ENCODE measurements around the gene EPB42. TPM values are rescaled to one million over a fixed set of nuclear protein-coding genes. Genes with fewer than 3 reads are reported as not detected.

The EPB42 gene
- total RNA-seq, 4 donors from 2014 or later: 0.12 to 0.40 TPM; not detected in 2

DNA sequence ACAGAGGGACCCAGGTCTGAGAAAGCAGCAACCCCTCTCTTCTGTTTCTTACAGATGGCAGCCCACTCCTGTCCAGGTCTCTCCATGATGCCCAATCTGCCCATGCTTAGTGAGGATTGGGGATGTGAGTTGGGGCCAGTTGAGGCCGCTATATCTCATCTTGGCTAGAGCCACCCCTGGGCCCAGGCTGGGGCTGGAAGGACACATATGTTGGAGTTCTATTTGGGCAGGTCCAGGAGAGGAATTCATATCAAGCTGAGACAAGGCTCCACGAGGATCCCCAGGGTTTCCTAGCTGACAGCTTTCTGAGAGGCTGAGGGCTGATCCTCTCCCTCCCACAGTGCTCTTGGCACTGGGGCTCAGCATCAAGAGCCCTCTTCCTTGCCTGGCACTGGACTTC lies 34.6 kb upstream of the EPB42 start:
- ATAC-seq: no peak
- Histone ChIP-seq H3K4me3 (no peak overlapping the region), H3K27me3 (peaks cover 9% of the 10 kb centered on the region), H3K9me3 (no peaks in the 10 kb centered on the region), H3K4me1 (no peaks in the 10 kb centered on the region), H3K36me3 (no peaks in the 10 kb centered on the region), H3K27ac (no peak overlapping the region)
- TF ChIP-seq POLR2A (IDR thresholded peaks at IDR 0.05): no peak
- TF ChIP-seq, protein P1, sequence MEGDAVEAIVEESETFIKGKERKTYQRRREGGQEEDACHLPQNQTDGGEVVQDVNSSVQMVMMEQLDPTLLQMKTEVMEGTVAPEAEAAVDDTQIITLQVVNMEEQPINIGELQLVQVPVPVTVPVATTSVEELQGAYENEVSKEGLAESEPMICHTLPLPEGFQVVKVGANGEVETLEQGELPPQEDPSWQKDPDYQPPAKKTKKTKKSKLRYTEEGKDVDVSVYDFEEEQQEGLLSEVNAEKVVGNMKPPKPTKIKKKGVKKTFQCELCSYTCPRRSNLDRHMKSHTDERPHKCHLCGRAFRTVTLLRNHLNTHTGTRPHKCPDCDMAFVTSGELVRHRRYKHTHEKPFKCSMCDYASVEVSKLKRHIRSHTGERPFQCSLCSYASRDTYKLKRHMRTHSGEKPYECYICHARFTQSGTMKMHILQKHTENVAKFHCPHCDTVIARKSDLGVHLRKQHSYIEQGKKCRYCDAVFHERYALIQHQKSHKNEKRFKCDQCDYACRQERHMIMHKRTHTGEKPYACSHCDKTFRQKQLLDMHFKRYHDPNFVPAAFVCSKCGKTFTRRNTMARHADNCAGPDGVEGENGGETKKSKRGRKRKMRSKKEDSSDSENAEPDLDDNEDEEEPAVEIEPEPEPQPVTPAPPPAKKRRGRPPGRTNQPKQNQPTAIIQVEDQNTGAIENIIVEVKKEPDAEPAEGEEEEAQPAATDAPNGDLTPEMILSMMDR (IDR thresholded peaks at IDR 0.05): no peak
- TF ChIP-seq POLR2AphosphoS5 (IDR thresholded peaks at IDR 0.05): no peak
- no peak for TF ChIP-seq EP300 (IDR thresholded peaks at IDR 0.05)
- WGBS, 2 donors (ENCODE audit: low coverage in 1 of 2): no CpG with 5 or more reads among the region's 2 CpGs

DNA sequence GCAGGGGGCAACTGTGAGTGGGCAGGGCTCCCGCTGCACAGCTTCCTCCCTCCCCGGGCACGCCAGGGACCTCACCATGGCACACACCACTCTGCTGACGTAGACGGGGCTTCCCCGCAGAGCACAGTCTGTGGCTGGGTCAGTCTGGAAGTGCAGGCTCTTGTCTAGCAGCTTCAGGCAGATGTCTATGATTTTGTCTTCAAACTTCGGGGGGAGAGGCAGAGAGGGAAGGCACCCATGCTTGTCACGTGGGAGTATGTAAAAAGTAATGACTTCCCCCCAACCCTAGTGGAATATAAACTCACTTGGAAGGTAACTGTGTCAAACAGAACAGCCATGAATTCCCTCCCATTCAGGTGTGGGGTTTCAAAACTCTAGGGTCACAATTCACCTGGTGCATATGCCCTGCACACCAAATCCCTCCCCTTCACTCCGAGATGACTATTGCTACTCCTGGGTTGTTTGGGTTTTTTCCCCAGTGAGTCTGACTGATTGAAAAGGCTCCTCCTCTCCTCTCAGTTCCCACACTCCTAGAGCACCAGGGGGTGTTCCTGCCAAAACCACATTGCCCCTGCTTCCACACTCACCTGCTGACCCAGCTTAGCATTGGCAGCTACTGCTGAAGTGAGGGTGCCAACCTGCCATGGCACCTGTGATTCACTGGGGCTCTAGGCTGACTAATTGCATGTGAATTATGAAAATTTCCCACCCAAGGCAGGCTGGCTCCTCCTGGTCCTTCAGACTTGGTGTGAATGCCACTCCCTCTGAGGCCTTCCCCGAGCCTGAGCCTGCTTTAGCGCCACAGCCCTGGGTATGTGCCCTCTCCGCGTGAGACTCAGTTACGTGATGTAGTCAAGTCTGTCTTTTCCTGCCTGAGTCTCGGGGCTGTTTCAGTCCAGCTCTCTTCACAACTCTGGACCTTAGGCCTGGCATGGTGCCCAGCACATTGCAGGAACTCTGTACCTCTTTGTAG lies 32.9 kb upstream of the EPB42 start:
- Histone ChIP-seq H3K4me3 (no peak overlapping the region), H3K27ac (no peak overlapping the region), H3K9me3 (no peaks in the 10 kb centered on the region), H3K4me1 (no peaks in the 10 kb centered on the region), H3K27me3 (peaks cover 9% of the 10 kb centered on the region), H3K36me3 (no peaks in the 10 kb centered on the region)
- TF ChIP-seq, protein P1 (IDR thresholded peaks at IDR 0.05): no peak
- no peak for TF ChIP-seq POLR2A (IDR thresholded peaks at IDR 0.05)
- 41 to 42% methylated on average over 5 to 8 of the region's 15 CpGs for WGBS, 2 donors (ENCODE audit: low coverage in 1 of 2)
- no peak for ATAC-seq

DNA sequence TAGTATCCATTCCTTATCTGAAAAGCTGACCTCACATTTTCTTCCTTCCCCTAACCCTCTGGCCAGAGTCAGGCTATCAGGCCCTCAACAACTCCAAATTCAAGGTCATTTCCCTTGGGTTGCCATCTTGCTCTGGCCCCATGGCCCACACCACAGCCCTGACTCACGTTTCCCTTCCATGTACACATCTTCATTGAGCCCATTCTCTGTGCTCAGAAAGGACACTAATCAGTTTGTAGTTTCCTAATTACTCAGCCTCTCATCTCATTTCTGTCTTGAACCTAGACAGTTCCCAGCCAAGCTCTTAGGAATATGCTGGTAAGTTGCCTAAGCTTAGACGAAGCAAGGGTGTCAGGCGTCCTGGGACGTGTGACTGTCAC lies 31.0 kb upstream of the EPB42 start:
- 90 to 100% methylated on average over 1 to 3 of the region's 4 CpGs for WGBS, 2 donors (ENCODE audit: low coverage in 1 of 2)
- TF ChIP-seq, protein P1 (IDR thresholded peaks at IDR 0.05): no peak
- TF ChIP-seq POLR2AphosphoS5 (IDR thresholded peaks at IDR 0.05): no peak
- no peak for TF ChIP-seq EP300 (IDR thresholded peaks at IDR 0.05)
- no peak for TF ChIP-seq POLR2A (IDR thresholded peaks at IDR 0.05)
- H3K27ac ChIP-seq: no peak overlapping the region
- ATAC-seq: no peak
- H3K27me3 ChIP-seq: peaks cover 9% of the 10 kb centered on the region
- no peaks in the 10 kb centered on the region for H3K4me1 ChIP-seq
- H3K9me3 ChIP-seq: no peaks in the 10 kb centered on the region
- H3K4me3 ChIP-seq: no peak overlapping the region
- no peaks in the 10 kb centered on the region for H3K36me3 ChIP-seq

DNA sequence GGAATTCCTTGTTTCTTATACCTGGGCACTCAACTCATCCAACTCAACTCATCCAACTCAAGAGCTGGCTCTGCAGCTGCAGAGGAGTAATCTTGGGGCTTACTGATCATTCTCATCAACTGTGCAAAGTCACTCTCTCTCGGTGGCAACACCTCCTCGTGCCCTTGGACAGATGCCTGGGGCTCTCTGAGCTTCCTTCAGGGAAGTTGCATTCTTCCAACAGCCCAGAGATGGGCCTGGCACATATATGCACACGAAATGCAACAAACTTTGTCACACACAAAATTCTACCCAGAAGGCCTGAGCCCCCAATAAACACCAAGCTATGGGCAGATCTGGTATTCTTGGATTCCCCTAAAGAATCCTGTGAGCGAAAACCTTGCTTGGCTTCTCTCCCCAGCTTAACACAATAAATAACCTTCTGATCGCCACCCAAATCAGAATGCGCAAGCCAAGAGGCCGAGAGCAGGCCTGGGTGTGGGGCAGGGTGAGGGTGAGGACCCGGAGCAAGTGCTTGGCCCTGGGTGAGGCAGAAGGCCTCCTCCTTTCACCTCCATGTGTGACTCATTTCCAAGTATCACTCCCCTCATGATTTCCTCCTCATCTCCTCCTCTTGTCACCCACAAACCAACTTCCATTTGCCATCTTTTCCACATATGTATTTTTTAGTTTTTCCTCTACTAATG lies 30.5 kb upstream of the EPB42 start:
- ATAC-seq: no peak
- Histone ChIP-seq H3K27me3 (peaks cover 9% of the 10 kb centered on the region), H3K36me3 (no peaks in the 10 kb centered on the region), H3K9me3 (no peaks in the 10 kb centered on the region), H3K4me3 (no peak overlapping the region), H3K4me1 (no peaks in the 10 kb centered on the region), H3K27ac (no peak overlapping the region)
- no peak for TF ChIP-seq EP300 (IDR thresholded peaks at IDR 0.05)
- no peak for TF ChIP-seq POLR2A (IDR thresholded peaks at IDR 0.05)
- TF ChIP-seq, protein P1 (IDR thresholded peaks at IDR 0.05): no peak
- TF ChIP-seq POLR2AphosphoS5 (IDR thresholded peaks at IDR 0.05): no peak
- 85% methylated on average over 5 of the region's 8 CpGs; no CpG with 5 or more reads in 1 of the 2 donors for WGBS, 2 donors (ENCODE audit: low coverage in 1 of 2)

Data from gastroesophageal sphincter (tissue), 4 donors.